Chondrocyte (in vitro differentiated cells): ENCODE results near the gene CAPN12. TPM values are rescaled to one million over a fixed set of nuclear protein-coding genes. Genes with fewer than 3 reads are reported as not detected.

Experiments used
- DNase-seq: peaks from one replicate; pipeline ENCODE4 v3.0.0; 2021; ENCODE audit warnings: mixed read lengths, low spot score
- H3K27ac Mint-ChIP-seq: one replicate; pipeline ENCODE4 v1.8.0; 2021; ENCODE audit warnings: mild to moderate bottlenecking, moderate library complexity, mixed read lengths; ENCODE audit not compliant: unreplicated experiment
- H3K27me3 Mint-ChIP-seq: 2 replicates; pipeline ENCODE4 v1.8.0; 2021; ENCODE audit warnings: low read depth, mixed read lengths
- H3K36me3 Mint-ChIP-seq: 2 replicates; pipeline ENCODE4 v1.8.0; 2021; ENCODE audit warnings: low read depth, mixed read lengths
- H3K4me1 Mint-ChIP-seq: 2 replicates; pipeline ENCODE4 v1.8.0; 2021; ENCODE audit warnings: low read depth, mild to moderate bottlenecking, mixed read lengths
- H3K4me3 Mint-ChIP-seq: one replicate; pipeline ENCODE4 v1.8.0; 2021; ENCODE audit warnings: mild to moderate bottlenecking, moderate library complexity, mixed read lengths; ENCODE audit not compliant: unreplicated experiment
- H3K9me3 Mint-ChIP-seq: 2 replicates; pipeline ENCODE4 v1.8.0; 2021; ENCODE audit warnings: low read depth, mixed read lengths
- CTCF ChIP-seq: fragments of 200-600 bp; sonication (generic); IDR thresholded peaks from 2 replicates; pipeline ENCODE4 v1.5.0; 2021; ENCODE audit warnings: antibody characterized with exemption, mild to moderate bottlenecking, moderate library complexity
- total RNA-seq: library from RNA; stranded (reverse); gene quantifications from 3 replicates; pipeline ENCODE4 v1.2.1, GENCODE V29; 2021

Gene CAPN12
- total RNA-seq, 1 donor from 2014 or later, result 0.40 TPM

DNA sequence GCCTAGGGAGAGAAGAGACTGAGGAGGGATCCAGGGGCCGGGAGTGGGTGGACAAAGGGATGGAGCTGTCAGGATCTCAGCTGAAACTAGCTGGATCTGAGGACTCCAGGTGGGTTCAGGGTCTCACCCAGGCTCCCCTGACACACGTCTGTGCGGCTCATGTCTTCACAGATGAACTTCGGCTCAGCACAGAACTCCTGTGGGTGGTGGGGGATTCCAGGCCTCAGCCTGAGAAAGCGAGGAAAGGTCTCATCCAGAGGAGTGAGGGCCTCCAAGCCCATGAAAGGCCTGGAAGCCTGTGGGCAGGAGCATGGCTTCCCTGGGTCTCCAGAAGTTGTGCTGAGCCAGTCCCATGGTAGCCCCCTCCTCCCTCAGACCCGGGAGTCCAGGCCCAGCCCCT lies 1.4 kb downstream of the CAPN12 start:
- Mint-ChIP-seq H3K36me3 (no peaks in the 10 kb centered on the region), H3K9me3 (no peaks in the 10 kb centered on the region), H3K27me3 (no peaks in the 10 kb centered on the region), H3K4me3 (no peak overlapping the region), H3K27ac (no peak overlapping the region), H3K4me1 (peaks cover under 1% of the 10 kb centered on the region)
- TF ChIP-seq CTCF, result no peak
- peak; percentile 55 for DNase-seq

DNA sequence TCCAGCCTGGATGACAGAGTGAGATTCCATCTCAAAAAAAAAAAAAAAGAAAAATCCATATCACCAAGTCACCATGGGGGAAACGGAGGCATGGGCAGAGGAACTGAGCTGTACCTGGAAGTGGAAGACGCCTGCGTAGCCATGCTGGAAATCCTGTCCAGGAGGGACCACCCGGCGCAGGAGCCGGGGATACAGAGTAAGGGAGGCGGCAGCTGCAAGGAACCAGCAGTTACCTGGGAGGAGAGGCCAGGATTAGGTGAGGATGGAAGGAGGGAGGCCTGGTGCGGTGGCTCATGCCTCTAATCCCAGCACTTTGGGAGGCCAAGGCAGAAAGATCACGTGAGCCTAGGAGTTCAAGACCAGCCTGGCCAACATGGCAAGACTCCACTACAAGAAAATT lies 2.0 kb downstream of the CAPN12 start:
- Mint-ChIP-seq H3K4me3 (no peak overlapping the region), H3K27me3 (no peaks in the 10 kb centered on the region), H3K4me1 (peaks cover 4% of the 10 kb centered on the region), H3K36me3 (no peaks in the 10 kb centered on the region), H3K27ac (peak overlapping the region; percentile 5), H3K9me3 (no peaks in the 10 kb centered on the region)
- TF ChIP-seq CTCF, result no peak
- DNase-seq, result peak; percentile 68

DNA sequence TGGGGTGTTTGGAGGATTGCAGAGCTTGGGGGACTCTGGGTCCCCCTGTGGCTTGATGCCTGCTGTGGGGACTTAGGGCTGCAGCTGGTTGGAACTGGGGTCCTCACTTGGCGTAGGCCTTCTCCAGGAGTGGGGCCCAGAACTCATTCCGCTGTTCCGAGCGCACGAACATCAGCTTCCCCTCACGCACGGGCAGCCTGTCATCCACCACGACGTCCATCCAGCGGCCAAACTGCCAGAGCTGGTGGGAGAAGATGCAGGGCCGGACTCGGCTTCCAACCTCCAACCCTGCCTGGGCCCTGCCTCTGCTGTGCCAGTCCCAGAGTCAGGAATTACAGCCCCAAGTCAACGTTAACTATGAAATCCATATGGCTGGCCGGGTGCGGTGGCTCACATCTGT lies 2.6 kb downstream of the CAPN12 start:
- peak; percentile 82 for DNase-seq
- TF ChIP-seq CTCF, result no peak
- H3K27me3 Mint-ChIP-seq, result no peaks in the 10 kb centered on the region
- H3K9me3 Mint-ChIP-seq, result no peaks in the 10 kb centered on the region
- H3K36me3 Mint-ChIP-seq, result no peaks in the 10 kb centered on the region
- no peak overlapping the region for H3K4me3 Mint-ChIP-seq
- no peak overlapping the region for H3K27ac Mint-ChIP-seq
- H3K4me1 Mint-ChIP-seq, result peaks cover 4% of the 10 kb centered on the region

GRCh38 chr19:38740932-38741331 lies 3.3 kb downstream of the CAPN12 start:
- Mint-ChIP-seq H3K27ac (no peak overlapping the region), H3K4me3 (no peak overlapping the region), H3K36me3 (no peaks in the 10 kb centered on the region), H3K27me3 (no peaks in the 10 kb centered on the region), H3K4me1 (peaks cover 7% of the 10 kb centered on the region), H3K9me3 (no peaks in the 10 kb centered on the region)
- DNase-seq, result no peak
- no peak for TF ChIP-seq CTCF

- Mint-ChIP-seq H3K4me1 (peaks cover 7% of the 10 kb centered on the region), H3K27me3 (no peaks in the 10 kb centered on the region), H3K4me3 (no peak overlapping the region), H3K27ac (no peak overlapping the region), H3K9me3 (no peaks in the 10 kb centered on the region), H3K36me3 (no peaks in the 10 kb centered on the region)
- DNase-seq, result no peak
- no peak for TF ChIP-seq CTCF
Observed at GRCh38 chr19:38740257-38740592, 4.0 kb downstream of the CAPN12 start.
